ENCODE results near the gene C2CD2.

DNA sequence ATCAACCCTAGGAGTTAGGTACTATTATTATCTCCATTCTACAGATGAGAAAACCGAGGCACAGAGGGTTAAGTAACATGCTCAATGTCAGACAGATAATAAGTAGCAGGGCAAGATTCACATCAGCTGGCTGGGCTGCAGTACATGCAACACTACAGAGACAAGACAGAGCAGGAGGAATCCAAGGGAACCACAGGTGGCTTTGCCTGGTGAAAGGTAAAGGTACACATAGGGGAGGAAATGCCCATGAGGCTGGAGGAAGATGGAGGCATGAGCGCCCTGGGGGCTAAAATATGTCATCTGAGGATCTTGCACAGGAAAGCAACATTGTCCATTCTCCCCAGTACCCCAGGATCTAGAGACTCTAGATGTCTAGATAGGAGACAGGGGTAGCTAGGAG is 48.0 kb upstream of the C2CD2 start:
- TF ChIP-seq POLR2A (IDR thresholded peaks at IDR 0.05) (no peak), POLR2AphosphoS5 (IDR thresholded peaks at IDR 0.05) (no peak)
- TF ChIP-seq, protein P1, sequence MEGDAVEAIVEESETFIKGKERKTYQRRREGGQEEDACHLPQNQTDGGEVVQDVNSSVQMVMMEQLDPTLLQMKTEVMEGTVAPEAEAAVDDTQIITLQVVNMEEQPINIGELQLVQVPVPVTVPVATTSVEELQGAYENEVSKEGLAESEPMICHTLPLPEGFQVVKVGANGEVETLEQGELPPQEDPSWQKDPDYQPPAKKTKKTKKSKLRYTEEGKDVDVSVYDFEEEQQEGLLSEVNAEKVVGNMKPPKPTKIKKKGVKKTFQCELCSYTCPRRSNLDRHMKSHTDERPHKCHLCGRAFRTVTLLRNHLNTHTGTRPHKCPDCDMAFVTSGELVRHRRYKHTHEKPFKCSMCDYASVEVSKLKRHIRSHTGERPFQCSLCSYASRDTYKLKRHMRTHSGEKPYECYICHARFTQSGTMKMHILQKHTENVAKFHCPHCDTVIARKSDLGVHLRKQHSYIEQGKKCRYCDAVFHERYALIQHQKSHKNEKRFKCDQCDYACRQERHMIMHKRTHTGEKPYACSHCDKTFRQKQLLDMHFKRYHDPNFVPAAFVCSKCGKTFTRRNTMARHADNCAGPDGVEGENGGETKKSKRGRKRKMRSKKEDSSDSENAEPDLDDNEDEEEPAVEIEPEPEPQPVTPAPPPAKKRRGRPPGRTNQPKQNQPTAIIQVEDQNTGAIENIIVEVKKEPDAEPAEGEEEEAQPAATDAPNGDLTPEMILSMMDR (IDR thresholded peaks at IDR 0.05), result no peak

Data from breast epithelium (tissue), 3 donors.